Mucosa of stomach (tissue), 1 donor: ENCODE measurements around the gene PRSS36.
A peak's percentile ranks its signal among the peaks of the same experiment; 100 is the strongest.
"Not testable (repeated sequence)": the region's sequence is repeated elsewhere in the genome, so short reads cannot be mapped to it uniquely, and the experiment has no call there.

Experiments used
- H3K27me3 ChIP-seq: one replicate; pipeline ENCODE4 v1.7.0; 2013; ENCODE audit warnings: mild to moderate bottlenecking, low read length; ENCODE audit not compliant: control insufficient read depth, insufficient read depth
- H3K36me3 ChIP-seq: one replicate; pipeline ENCODE4 v1.7.0; 2013; ENCODE audit warnings: low read length; ENCODE audit not compliant: control insufficient read depth, insufficient read depth
- H3K4me1 ChIP-seq: one replicate; pipeline ENCODE4 v1.7.0; 2013; ENCODE audit warnings: mild to moderate bottlenecking, low read length; ENCODE audit not compliant: control insufficient read depth, insufficient read depth
- H3K4me3 ChIP-seq: one replicate; pipeline ENCODE4 v1.7.0; 2013; ENCODE audit warnings: low read length
- H3K9ac ChIP-seq: one replicate; pipeline ENCODE4 v1.7.0; 2013; ENCODE audit warnings: mild to moderate bottlenecking, low read length, moderate library complexity
- H3K9me3 ChIP-seq: one replicate; pipeline ENCODE4 v1.7.0; 2013; ENCODE audit warnings: mild to moderate bottlenecking, low read length, moderate library complexity; ENCODE audit not compliant: control insufficient read depth
- donor health status: Pancreatic carcinoma.

Gene PRSS36

GRCh38 chr16:31110106-31111034 lies 39.5 kb downstream of the PRSS36 start:
- no peak overlapping the region for H3K4me3 ChIP-seq
- H3K4me1 ChIP-seq, result peaks cover 16% of the 10 kb centered on the region
- H3K27me3 ChIP-seq, result no peaks in the 10 kb centered on the region
- no peaks in the 10 kb centered on the region for H3K9me3 ChIP-seq
- H3K36me3 ChIP-seq, result peaks cover 8% of the 10 kb centered on the region
- no peak overlapping the region for H3K9ac ChIP-seq

DNA sequence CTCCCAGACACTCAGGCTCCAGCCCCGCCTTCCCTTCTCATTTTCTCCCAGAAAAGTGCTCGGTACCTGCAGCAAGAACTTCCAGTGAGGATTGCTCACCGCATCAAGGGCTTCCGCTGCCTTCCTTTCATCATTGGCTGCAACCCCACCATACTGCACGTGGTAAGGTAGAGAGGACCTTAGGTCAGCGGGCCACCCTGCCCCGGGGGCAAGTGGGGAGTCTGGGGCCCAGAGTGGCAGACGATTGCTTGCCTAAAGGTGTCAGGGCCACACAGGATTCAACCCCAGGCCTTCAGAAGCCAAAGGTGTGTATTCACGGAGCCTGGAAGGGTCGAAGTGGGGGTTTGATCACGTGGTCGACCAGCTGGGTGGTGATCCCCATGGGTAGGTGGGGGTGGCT lies 40.2 kb downstream of the PRSS36 start:
- Histone ChIP-seq H3K4me3 (no peak overlapping the region), H3K4me1 (peaks cover 16% of the 10 kb centered on the region), H3K9me3 (no peaks in the 10 kb centered on the region), H3K36me3 (peaks cover 8% of the 10 kb centered on the region), H3K9ac (no peak overlapping the region), H3K27me3 (no peaks in the 10 kb centered on the region)

DNA sequence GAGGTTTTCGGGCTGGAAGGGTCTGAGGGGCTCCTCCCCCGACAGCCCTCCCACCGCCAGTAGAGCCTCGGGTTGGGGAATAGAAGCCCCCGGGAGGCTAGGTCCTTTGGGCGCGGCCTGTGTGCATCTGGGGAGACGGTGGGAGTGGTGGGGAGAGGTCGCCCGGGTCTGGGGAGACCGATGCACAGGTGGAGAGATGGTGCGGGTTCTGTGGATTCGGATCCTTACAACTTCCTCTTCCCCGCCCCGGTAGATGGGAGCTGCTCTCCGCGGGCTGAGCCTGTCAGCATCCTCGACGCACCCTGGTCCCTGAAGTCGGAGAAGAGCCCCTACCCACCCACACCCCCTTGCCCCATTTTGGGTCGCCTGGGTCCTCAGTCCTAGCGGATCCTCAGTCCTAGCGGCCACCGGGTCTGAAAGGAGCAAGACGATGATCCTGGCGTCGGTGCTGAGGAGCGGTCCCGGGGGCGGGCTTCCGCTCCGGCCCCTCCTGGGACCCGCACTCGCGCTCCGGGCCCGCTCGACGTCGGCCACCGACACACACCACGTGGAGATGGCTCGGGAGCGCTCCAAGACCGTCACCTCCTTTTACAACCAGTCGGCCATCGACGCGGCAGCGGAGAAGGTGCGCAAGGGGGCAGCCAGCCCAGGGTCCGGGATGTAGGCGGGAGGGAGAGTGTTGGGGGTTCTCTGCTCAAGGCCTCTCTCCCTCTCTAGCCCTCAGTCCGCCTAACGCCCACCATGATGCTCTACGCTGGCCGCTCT lies 40.9 kb downstream of the PRSS36 start:
- Histone ChIP-seq H3K4me3 (no peak overlapping the region), H3K4me1 (peaks cover 16% of the 10 kb centered on the region), H3K36me3 (peaks cover 8% of the 10 kb centered on the region), H3K9ac (peak overlapping the region; percentile 87), H3K27me3 (no peaks in the 10 kb centered on the region), H3K9me3 (no peaks in the 10 kb centered on the region)

DNA sequence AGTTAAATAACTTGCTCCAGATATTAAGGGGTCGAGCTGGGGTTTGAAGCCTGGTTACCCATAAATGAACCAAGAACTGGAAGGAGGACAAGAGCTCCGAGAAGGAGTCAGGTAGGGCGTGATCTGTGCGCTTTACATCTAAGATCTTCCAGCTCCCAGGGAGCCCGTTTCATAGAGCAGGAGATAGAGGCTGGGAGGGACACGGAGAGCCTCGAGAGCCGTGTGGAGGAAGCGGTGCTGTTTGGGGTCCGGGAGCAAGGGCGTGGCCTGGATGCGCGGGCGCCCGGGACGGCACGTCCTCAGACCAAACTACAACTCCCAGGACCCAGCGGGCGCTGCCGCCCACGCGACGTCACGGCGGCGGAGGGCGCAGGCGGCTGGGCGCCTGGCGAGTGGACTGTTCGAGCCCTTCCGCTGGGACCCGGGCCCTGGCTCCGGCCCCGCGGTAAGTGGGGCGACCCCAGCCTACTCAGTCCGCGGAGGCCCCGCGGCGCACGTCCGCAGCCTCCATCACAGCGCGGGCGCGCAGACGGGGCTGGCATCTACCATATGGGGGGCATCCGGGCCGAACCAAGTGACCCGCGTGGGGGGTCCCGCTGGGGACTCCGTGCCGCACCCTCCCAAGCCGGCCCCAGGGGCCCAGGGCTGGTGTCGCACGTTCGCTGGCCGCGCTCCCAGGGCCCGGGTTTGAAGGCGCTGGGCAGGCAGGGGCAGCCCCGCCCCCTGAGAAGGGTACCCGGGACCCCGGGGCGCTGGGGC lies 41.7 kb downstream of the PRSS36 start, which contains the start of gene BCKDK:
Gene BCKDK, plus strand, starts transcription at position 352 of the 759 bp plus-strand sequence. CDS start 838 bp downstream, outside the sequence.
- H3K9me3 ChIP-seq, result no peaks in the 10 kb centered on the region
- H3K27me3 ChIP-seq, result no peaks in the 10 kb centered on the region
- peak within 1 kb of the TSS; percentile 87 for H3K9ac ChIP-seq
- H3K4me3 ChIP-seq, result peak within 1 kb of the TSS; percentile 36
- peaks cover 8% of the 10 kb centered on the region for H3K36me3 ChIP-seq
- H3K4me1 ChIP-seq, result peaks cover 8% of the 10 kb centered on the region

DNA sequence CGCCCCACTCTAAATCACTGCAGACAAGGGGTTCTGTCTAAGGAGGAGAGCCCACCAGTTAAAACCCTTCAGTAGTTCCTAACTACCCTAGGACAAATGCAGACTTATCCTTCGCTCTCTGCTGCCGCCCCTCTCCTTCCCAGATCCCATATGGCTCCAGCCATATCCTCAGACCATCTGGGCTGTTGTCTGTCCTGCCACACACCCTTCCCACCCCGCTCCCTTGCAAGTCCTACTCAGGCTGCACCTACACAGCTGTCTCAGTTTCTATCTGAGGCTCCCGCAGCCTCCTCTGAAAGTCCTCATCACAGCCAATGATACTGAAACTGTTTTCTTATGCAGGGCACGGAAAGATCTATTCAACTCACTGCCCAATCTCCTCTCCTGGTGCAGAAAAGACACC lies 42.4 kb downstream of the PRSS36 start:
- Histone ChIP-seq H3K36me3 (peaks cover 8% of the 10 kb centered on the region), H3K4me3 (no peak overlapping the region), H3K4me1 (peaks cover 7% of the 10 kb centered on the region), H3K9me3 (no peaks in the 10 kb centered on the region), H3K9ac (no peak overlapping the region), H3K27me3 (no peaks in the 10 kb centered on the region)

- Histone ChIP-seq H3K9ac (no peak overlapping the region), H3K36me3 (peaks cover 8% of the 10 kb centered on the region), H3K4me3 (no peak overlapping the region), H3K27me3 (no peaks in the 10 kb centered on the region), H3K4me1 (peaks cover 7% of the 10 kb centered on the region), H3K9me3 (no peaks in the 10 kb centered on the region)
Measured at GRCh38 chr16:31106509-31107464, 43.1 kb downstream of the PRSS36 start.

GRCh38 chr16:31105677-31106213 lies 44.1 kb downstream of the PRSS36 start:
- Histone ChIP-seq H3K4me3 (no peak overlapping the region), H3K36me3 (no peaks in the 10 kb centered on the region), H3K4me1 (peaks cover 7% of the 10 kb centered on the region), H3K27me3 (no peaks in the 10 kb centered on the region), H3K9ac (no peak overlapping the region), H3K9me3 (no peaks in the 10 kb centered on the region)

GRCh38 chr16:31100876-31101641 lies 48.8 kb downstream of the PRSS36 start:
- H3K36me3 ChIP-seq, H3K4me3 ChIP-seq, H3K4me1 ChIP-seq, H3K9ac ChIP-seq, H3K27me3 ChIP-seq, H3K9me3 ChIP-seq: not testable (repeated sequence)

- no peaks in the 10 kb centered on the region for H3K27me3 ChIP-seq
- H3K36me3 ChIP-seq, result no peaks in the 10 kb centered on the region
- H3K4me3 ChIP-seq, result no peak overlapping the region
- no peak overlapping the region for H3K9ac ChIP-seq
- H3K4me1 ChIP-seq, result peaks cover 7% of the 10 kb centered on the region
- no peaks in the 10 kb centered on the region for H3K9me3 ChIP-seq
Measured at GRCh38 chr16:31099860-31100638, 49.8 kb downstream of the PRSS36 start.
